ENCODE results near the gene EML2.

DNA sequence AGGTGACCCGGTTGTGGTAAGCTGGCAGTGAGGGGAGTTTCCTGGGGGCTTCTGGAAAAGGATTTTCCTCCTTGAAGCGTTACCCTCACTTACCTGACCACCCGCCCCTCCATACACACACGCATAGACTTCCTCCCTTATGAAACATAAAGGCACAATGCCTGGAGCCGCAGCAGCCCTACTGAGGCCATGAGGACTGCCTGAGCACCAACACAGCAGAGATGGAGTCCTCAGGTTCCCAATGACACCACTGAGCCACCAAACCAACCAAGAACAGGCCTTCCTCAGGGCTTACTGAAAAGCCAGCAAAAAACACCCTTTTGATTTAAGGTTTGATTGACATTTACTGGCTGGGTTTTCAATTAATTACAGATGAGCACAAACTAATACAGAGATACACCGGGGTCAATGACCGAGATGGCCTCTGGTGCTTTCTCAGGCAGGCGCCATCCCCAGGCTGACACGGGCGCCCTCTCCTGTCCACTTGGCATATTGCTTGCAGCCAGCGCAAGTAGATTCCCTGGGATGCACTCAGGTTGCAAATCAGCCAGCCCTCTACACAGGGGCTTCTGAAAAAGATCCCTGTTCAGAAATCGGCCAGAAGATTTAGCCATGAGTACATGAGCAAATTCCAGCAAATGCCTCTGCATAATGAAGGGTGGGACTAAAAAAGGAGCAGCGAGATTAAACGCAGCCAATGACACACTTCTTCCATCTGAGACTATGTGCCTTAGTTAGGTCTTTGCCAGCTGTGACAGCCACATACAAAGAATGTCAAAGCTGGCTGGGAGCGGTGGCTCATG, 69.4 kb downstream of the EML2 start:
- TF ChIP-seq EZH2 (IDR thresholded peaks at IDR 0.05; ENCODE audit: insufficient read depth, low read length) (no peak), CTCF (IDR thresholded peaks at IDR 0.05; ENCODE audit: insufficient read depth, low read depth, low read length) (peak; percentile 77)
